ENCODE data around the gene TSPAN13. TPM values are rescaled to one million over a fixed set of nuclear protein-coding genes. Genes with fewer than 3 reads are reported as not detected.

Gene TSPAN13
- total RNA-seq, 6 experiments from 2014 or later = 19.5 to 60.9 (median 23.4) TPM

- no peak overlapping the region for H3K4me3 Mint-ChIP-seq
- H3K9me3 Mint-ChIP-seq = no peaks in the 10 kb centered on the region
- TF ChIP-seq, protein P1, sequence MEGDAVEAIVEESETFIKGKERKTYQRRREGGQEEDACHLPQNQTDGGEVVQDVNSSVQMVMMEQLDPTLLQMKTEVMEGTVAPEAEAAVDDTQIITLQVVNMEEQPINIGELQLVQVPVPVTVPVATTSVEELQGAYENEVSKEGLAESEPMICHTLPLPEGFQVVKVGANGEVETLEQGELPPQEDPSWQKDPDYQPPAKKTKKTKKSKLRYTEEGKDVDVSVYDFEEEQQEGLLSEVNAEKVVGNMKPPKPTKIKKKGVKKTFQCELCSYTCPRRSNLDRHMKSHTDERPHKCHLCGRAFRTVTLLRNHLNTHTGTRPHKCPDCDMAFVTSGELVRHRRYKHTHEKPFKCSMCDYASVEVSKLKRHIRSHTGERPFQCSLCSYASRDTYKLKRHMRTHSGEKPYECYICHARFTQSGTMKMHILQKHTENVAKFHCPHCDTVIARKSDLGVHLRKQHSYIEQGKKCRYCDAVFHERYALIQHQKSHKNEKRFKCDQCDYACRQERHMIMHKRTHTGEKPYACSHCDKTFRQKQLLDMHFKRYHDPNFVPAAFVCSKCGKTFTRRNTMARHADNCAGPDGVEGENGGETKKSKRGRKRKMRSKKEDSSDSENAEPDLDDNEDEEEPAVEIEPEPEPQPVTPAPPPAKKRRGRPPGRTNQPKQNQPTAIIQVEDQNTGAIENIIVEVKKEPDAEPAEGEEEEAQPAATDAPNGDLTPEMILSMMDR (IDR thresholded peaks at IDR 0.05) = no peak
- peaks cover 15% of the 10 kb centered on the region for H3K4me1 Mint-ChIP-seq (ENCODE audit: low read depth)
- no peak for DNase-seq
- H3K27me3 Mint-ChIP-seq (ENCODE audit: insufficient read depth) = no peaks in the 10 kb centered on the region; the same call in 1 of the 2 replicates
- no peaks in the 10 kb centered on the region for H3K36me3 Mint-ChIP-seq (ENCODE audit: low read depth)
- no peak overlapping the region for H3K27ac Mint-ChIP-seq
These were observed 63.3 kb downstream of the TSPAN13 start for GRCh38 chr7:16816824-16817223.

DNA sequence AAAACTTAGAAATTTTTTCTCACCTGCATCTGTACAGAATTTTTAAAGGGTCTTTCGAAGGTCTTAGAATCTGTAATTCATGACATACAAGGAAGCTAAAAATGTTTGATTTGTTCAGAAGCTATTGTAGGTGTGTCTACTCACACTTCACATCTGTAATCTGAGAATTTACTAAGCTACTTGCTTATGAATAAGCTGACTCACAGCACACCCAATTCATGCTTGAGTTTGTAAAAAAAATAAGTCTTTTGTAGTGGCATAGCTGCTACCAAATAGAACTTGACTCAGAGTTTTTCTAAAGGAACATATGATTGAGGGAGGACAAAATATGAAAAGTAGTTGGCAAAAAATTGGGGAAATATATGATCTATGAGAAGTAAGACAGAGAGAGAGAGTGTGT lies 64.0 kb downstream of the TSPAN13 start:
- TF ChIP-seq, protein P1 (IDR thresholded peaks at IDR 0.05) = no peak
- peak; percentile 42 for DNase-seq
- no peak overlapping the region; the same call in 1 of the 2 replicates for H3K4me3 Mint-ChIP-seq
- H3K36me3 Mint-ChIP-seq (ENCODE audit: low read depth) = no peaks in the 10 kb centered on the region
- H3K4me1 Mint-ChIP-seq (ENCODE audit: low read depth) = peaks cover 11% of the 10 kb centered on the region
- no peak overlapping the region for H3K27ac Mint-ChIP-seq
- no peaks in the 10 kb centered on the region; the same call in 1 of the 2 replicates for H3K27me3 Mint-ChIP-seq (ENCODE audit: insufficient read depth)
- H3K9me3 Mint-ChIP-seq = no peaks in the 10 kb centered on the region

DNA sequence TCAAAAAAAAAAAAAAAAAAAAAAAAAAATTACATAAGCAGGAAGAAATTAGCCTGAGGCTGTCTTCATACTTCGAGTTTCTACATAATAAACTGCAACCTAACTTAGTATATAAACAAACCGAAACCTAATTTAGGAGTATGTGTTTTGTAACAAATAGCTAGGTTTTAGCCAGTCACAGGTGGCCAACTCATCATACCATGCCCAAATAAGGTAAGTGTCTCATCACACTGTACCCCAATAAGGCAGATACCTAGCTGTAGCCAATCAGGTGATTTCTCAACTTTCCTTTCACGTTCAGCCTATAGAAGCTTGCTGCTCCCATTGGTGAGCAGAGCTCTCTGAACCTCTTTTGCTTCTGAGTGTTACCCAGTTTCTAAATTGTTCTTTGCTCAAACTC lies 65.2 kb downstream of the TSPAN13 start:
- Mint-ChIP-seq H3K4me1 (ENCODE audit: low read depth) (peaks cover 11% of the 10 kb centered on the region), H3K36me3 (ENCODE audit: low read depth) (no peaks in the 10 kb centered on the region), H3K9me3 (no peaks in the 10 kb centered on the region), H3K27me3 (ENCODE audit: insufficient read depth) (no peaks in the 10 kb centered on the region; the same call in 1 of the 2 replicates), H3K27ac (no peak overlapping the region), H3K4me3 (no peak overlapping the region)
- TF ChIP-seq, protein P1 (IDR thresholded peaks at IDR 0.05) = no peak
- DNase-seq = no peak

GRCh38 chr7:16822029-16822428 lies 68.5 kb downstream of the TSPAN13 start:
- Mint-ChIP-seq H3K9me3 (no peaks in the 10 kb centered on the region), H3K4me3 (no peak overlapping the region), H3K27ac (no peak overlapping the region), H3K27me3 (ENCODE audit: insufficient read depth) (no peaks in the 10 kb centered on the region; the same call in 1 of the 2 replicates), H3K4me1 (ENCODE audit: low read depth) (peaks cover 11% of the 10 kb centered on the region), H3K36me3 (ENCODE audit: low read depth) (no peaks in the 10 kb centered on the region)
- TF ChIP-seq, protein P1 (IDR thresholded peaks at IDR 0.05) = no peak
- DNase-seq = no peak

DNA sequence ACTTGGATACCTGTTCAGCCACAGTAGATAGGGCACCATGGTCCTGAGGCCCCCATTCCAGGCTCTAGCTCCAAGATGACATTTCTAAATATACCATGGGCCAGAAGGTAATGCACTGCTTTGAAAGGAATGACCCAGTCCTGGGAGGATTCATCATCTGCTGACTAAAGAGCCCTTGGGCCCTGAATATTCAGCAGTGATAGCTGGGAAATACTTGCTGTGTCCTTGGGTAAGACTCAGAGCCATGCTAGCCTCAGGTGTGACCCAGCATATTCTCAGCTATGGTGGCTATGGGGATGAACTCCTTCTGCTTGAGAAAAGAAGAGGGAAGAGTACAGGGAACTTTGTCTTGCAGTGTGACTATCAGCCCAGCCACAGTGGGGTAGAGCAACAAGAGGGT lies 72.5 kb downstream of the TSPAN13 start:
- no peaks in the 10 kb centered on the region for H3K36me3 Mint-ChIP-seq (ENCODE audit: low read depth)
- no peak overlapping the region for H3K4me3 Mint-ChIP-seq
- H3K27ac Mint-ChIP-seq = no peak overlapping the region
- no peak for DNase-seq
- H3K27me3 Mint-ChIP-seq (ENCODE audit: insufficient read depth) = no peaks in the 10 kb centered on the region
- H3K9me3 Mint-ChIP-seq = no peaks in the 10 kb centered on the region
- TF ChIP-seq, protein P1 (IDR thresholded peaks at IDR 0.05) = no peak
- H3K4me1 Mint-ChIP-seq (ENCODE audit: low read depth) = no peaks in the 10 kb centered on the region

- Mint-ChIP-seq H3K36me3 (ENCODE audit: low read depth) (0 out of 2 replicates have a peak, but pooled peaks cover 4% of the 10 kb centered on the region), H3K4me3 (no peak overlapping the region), H3K27ac (no peak overlapping the region), H3K9me3 (peaks cover 4% of the 10 kb centered on the region; the same call in 1 of the 2 replicates), H3K4me1 (ENCODE audit: low read depth) (peaks cover 24% of the 10 kb centered on the region), H3K27me3 (ENCODE audit: insufficient read depth) (no peaks in the 10 kb centered on the region)
- TF ChIP-seq, protein P1 (IDR thresholded peaks at IDR 0.05) = no peak
- no peak for DNase-seq
These were observed 79.8 kb downstream of the TSPAN13 start for GRCh38 chr7:16833373-16833772.

All from HFFc6 (cell line).